ENCODE data around the gene RNF31.

- TF ChIP-seq REST (IDR thresholded peaks at IDR 0.05; ENCODE audit: low read depth, low read length), result no peak
- TF ChIP-seq RCOR1 (IDR thresholded peaks at IDR 0.05; ENCODE audit: low read length), result no peak
- no peak for TF ChIP-seq CTCF (IDR thresholded peaks at IDR 0.05)
- TF ChIP-seq RAD21 (IDR thresholded peaks at IDR 0.05; ENCODE audit: low read length), result no peak
- no peak for TF ChIP-seq RFX5 (IDR thresholded peaks at IDR 0.05; ENCODE audit: low read length)
- no peak for TF ChIP-seq MAX (IDR thresholded peaks at IDR 0.05; ENCODE audit: low read depth)
- no peak for TF ChIP-seq POLR2AphosphoS5 (IDR thresholded peaks at IDR 0.05; ENCODE audit: low read depth, low read length)
- TF ChIP-seq, protein P1, sequence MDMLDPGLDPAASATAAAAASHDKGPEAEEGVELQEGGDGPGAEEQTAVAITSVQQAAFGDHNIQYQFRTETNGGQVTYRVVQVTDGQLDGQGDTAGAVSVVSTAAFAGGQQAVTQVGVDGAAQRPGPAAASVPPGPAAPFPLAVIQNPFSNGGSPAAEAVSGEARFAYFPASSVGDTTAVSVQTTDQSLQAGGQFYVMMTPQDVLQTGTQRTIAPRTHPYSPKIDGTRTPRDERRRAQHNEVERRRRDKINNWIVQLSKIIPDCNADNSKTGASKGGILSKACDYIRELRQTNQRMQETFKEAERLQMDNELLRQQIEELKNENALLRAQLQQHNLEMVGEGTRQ (IDR thresholded peaks at IDR 0.05; ENCODE audit: borderline replicate concordance, low read depth, low read length), result no peak
- no peak for TF ChIP-seq EP300 (IDR thresholded peaks at IDR 0.05; ENCODE audit: borderline replicate concordance in 1 of 2, low read depth in 1 of 2, low read length in 1 of 2)
- no peak for TF ChIP-seq TCF12 (IDR thresholded peaks at IDR 0.05)
- no peak for TF ChIP-seq TAF1 (IDR thresholded peaks at IDR 0.05; ENCODE audit: borderline replicate concordance, low read depth, low read length)
- TF ChIP-seq, protein P2, sequence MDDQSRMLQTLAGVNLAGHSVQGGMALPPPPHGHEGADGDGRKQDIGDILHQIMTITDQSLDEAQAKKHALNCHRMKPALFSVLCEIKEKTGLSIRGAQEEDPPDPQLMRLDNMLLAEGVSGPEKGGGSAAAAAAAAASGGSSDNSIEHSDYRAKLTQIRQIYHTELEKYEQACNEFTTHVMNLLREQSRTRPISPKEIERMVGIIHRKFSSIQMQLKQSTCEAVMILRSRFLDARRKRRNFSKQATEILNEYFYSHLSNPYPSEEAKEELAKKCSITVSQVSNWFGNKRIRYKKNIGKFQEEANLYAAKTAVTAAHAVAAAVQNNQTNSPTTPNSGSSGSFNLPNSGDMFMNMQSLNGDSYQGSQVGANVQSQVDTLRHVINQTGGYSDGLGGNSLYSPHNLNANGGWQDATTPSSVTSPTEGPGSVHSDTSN (IDR thresholded peaks at IDR 0.05), result no peak
- no peak for TF ChIP-seq EZH2phosphoT487 (IDR thresholded peaks at IDR 0.05; ENCODE audit: borderline replicate concordance, low read depth)
Observed at GRCh38 chr14:24100982-24101494, 46.3 kb upstream of the RNF31 start.

Measured in SK-N-SH (cell line).